Neural cell (in vitro differentiated cells): ENCODE results near the gene SMG9. TPM values are rescaled to one million over a fixed set of nuclear protein-coding genes. Genes with fewer than 3 reads are reported as not detected.

Experiments
- H2AFZ ChIP-seq: fragments of 200-600, 300-800 bp; sonication (generic), shearing (Covaris generic); 2 replicates; pipeline ENCODE4 v1.6.0; 2014; ENCODE audit warnings: low read depth, mild to moderate bottlenecking, antibody characterized with exemption, low read length, moderate library complexity
- H3F3A ChIP-seq: fragments of 200-600 bp; shearing (Covaris generic); 2 replicates; pipeline ENCODE4 v1.6.1; 2016; ENCODE audit warnings: mild to moderate bottlenecking, moderate library complexity, mixed read lengths, antibody characterized with exemption, low read length; ENCODE audit not compliant: insufficient read depth, poor library complexity, severe bottlenecking
- H3K27ac ChIP-seq: fragments of 200-600, 300-800 bp; sonication (generic), shearing (Covaris generic); 2 replicates; pipeline ENCODE4 v1.5.1; 2014; ENCODE audit warnings: mild to moderate bottlenecking, low read length, moderate library complexity
- H3K27me3 ChIP-seq: fragments of 300-800, 200-600 bp; sonication (generic), shearing (Covaris generic); 2 replicates; pipeline ENCODE4 v1.6.0; 2014; ENCODE audit warnings: mild to moderate bottlenecking, low read depth, low read length, moderate library complexity; ENCODE audit not compliant: insufficient read depth
- H3K36me3 ChIP-seq: fragments of 300-800, 200-600 bp; sonication (generic), shearing (Covaris generic); 2 replicates; pipeline ENCODE4 v1.5.1; 2014; ENCODE audit warnings: mild to moderate bottlenecking, antibody characterized with exemption, low read length, moderate library complexity; ENCODE audit not compliant: insufficient read depth
- H3K4me2 ChIP-seq: fragments of 300-800, 200-600 bp; sonication (generic), shearing (Covaris generic); 2 replicates; pipeline ENCODE4 v1.6.0; 2014; ENCODE audit warnings: mild to moderate bottlenecking, low read length
- H3K4me3 ChIP-seq: fragments of 300-800, 200-600 bp; sonication (generic), shearing (Covaris generic); 2 replicates; pipeline ENCODE4 v1.5.1; 2014; ENCODE audit warnings: mild to moderate bottlenecking, low read length, moderate library complexity
- H3K79me2 ChIP-seq: fragments of 200-600 bp; shearing (Covaris generic); replicated peaks from 2 replicates; pipeline ENCODE4 v1.6.0; 2014; ENCODE audit warnings: mild to moderate bottlenecking, low read length, moderate library complexity; ENCODE audit not compliant: insufficient read depth
- H3K9ac ChIP-seq: fragments of 300-800, 200-600 bp; sonication (generic), shearing (Covaris generic); 2 replicates; pipeline ENCODE4 v1.6.1; 2016; ENCODE audit warnings: mild to moderate bottlenecking, low read length, mixed read lengths
- H3K9me2 ChIP-seq: fragments of 200-600 bp; shearing (Covaris generic); 2 replicates; pipeline ENCODE4 v1.6.1; 2016; ENCODE audit warnings: mild to moderate bottlenecking, low read length, mixed read lengths; ENCODE audit not compliant: insufficient read depth
- H3K9me3 ChIP-seq: fragments of 200-600, 300-800 bp; sonication (generic), shearing (Covaris generic); 2 replicates; pipeline ENCODE4 v1.6.1; 2016; ENCODE audit warnings: mild to moderate bottlenecking, mixed run types, low read length, moderate library complexity, mixed read lengths
- H4K20me1 ChIP-seq: fragments of 200-600 bp; shearing (Covaris generic); 2 replicates; pipeline ENCODE4 v1.6.1; 2016; ENCODE audit warnings: mild to moderate bottlenecking, mixed run types; ENCODE audit not compliant: insufficient read depth
- EP300 ChIP-seq: fragments of 450-650 bp; conservative IDR thresholded peaks from 2 replicates; pipeline ENCODE4 v1.6.1; 2014; ENCODE audit warnings: antibody characterized with exemption, mild to moderate bottlenecking, moderate library complexity; ENCODE audit not compliant: poor library complexity, severe bottlenecking
- EZH2 ChIP-seq: fragments of 200-600, 300-800 bp; shearing (Covaris generic), sonication (generic); IDR thresholded peaks from 2 replicates; pipeline ENCODE4 v1.6.1; 2014; ENCODE audit warnings: antibody characterized with exemption, low read length, borderline replicate concordance, mild to moderate bottlenecking; ENCODE audit not compliant: insufficient read depth, poor library complexity, severe bottlenecking
- MXI1 ChIP-seq: fragments of 450-650 bp; conservative IDR thresholded peaks from 2 replicates; pipeline ENCODE4 v1.6.1; 2014; ENCODE audit warnings: antibody characterized with exemption, mild to moderate bottlenecking; ENCODE audit not compliant: poor library complexity, severe bottlenecking
- POLR2AphosphoS5 ChIP-seq: IDR thresholded peaks from 2 replicates; pipeline ENCODE4 v1.6.1; 2012
- RAD21 ChIP-seq: fragments of 450-650 bp; conservative IDR thresholded peaks from 2 replicates; pipeline ENCODE4 v1.6.1; 2014; ENCODE audit warnings: antibody characterized with exemption, mild to moderate bottlenecking, moderate library complexity
- SMC3 ChIP-seq: fragments of 450-650 bp; conservative IDR thresholded peaks from 2 replicates; pipeline ENCODE4 v1.6.1; 2014; ENCODE audit warnings: antibody characterized with exemption, mild to moderate bottlenecking, moderate library complexity; ENCODE audit not compliant: poor library complexity
- TAF1 ChIP-seq: IDR thresholded peaks from 2 replicates; pipeline ENCODE4 v1.6.1; 2012; ENCODE audit warnings: low read depth
- polyA plus RNA-seq: library from polyadenylated mRNA; depleted of rRNA; stranded (reverse); fragments of >200 nt; gene quantifications from 2 replicates; pipeline ENCODE4 v1.2.3, GENCODE V29; 2014
- TF ChIP-seq, protein P1 (sequence below): fragments of 450-650 bp; IDR thresholded peaks from 2 replicates; pipeline ENCODE4 v1.5.1; 2014; ENCODE audit warnings: antibody characterized with exemption, mild to moderate bottlenecking, moderate library complexity; ENCODE audit not compliant: poor library complexity, severe bottlenecking
- TF ChIP-seq, protein P2 (sequence below): IDR thresholded peaks from 2 replicates; pipeline ENCODE4 v1.6.1; 2012; ENCODE audit warnings: borderline replicate concordance

SMG9 gene
- polyA plus RNA-seq, 1 donor from 2014 or later = 33.0 TPM

DNA sequence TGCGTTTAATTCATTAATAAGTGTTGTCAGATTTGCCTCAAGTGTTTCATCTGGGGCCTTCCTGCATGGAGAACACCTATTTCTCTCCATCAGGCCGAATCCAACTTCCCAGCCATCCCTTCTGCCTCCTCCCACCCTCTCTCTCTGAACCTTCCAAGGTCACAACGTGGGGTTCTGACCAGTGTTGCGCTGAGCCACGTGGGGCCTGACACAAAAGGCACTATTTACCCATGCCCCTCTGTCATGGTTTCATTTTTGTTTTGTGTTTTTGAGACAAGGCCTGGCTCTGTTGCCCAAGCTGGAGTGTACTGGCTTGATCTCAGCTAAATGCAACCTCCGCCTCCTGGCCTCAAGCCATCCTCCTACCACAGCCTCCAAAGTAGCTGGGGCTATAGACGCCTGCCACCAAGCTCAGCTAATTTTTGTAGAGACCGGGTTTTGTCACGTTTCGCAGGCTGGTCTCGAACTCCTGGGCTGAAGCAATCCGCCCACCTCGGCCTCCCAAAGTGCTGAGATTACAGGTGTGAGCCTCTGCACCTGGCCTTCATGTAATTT lies 47.5 kb downstream of the SMG9 start:
- H3K9ac ChIP-seq = no peak overlapping the region
- H3K27ac ChIP-seq = no peak overlapping the region
- no peaks in the 10 kb centered on the region for H4K20me1 ChIP-seq
- no peak overlapping the region for H2AFZ ChIP-seq
- no peaks in the 10 kb centered on the region for H3K9me2 ChIP-seq
- no peaks in the 10 kb centered on the region for H3K27me3 ChIP-seq
- no peaks in the 10 kb centered on the region for H3K36me3 ChIP-seq
- TF ChIP-seq EZH2 (no peak), TAF1 (no peak), RAD21 (no peak), SMC3 (no peak), POLR2AphosphoS5 (no peak), EP300 (no peak), MXI1 (no peak)
- TF ChIP-seq, protein P1, sequence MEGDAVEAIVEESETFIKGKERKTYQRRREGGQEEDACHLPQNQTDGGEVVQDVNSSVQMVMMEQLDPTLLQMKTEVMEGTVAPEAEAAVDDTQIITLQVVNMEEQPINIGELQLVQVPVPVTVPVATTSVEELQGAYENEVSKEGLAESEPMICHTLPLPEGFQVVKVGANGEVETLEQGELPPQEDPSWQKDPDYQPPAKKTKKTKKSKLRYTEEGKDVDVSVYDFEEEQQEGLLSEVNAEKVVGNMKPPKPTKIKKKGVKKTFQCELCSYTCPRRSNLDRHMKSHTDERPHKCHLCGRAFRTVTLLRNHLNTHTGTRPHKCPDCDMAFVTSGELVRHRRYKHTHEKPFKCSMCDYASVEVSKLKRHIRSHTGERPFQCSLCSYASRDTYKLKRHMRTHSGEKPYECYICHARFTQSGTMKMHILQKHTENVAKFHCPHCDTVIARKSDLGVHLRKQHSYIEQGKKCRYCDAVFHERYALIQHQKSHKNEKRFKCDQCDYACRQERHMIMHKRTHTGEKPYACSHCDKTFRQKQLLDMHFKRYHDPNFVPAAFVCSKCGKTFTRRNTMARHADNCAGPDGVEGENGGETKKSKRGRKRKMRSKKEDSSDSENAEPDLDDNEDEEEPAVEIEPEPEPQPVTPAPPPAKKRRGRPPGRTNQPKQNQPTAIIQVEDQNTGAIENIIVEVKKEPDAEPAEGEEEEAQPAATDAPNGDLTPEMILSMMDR = no peak
- TF ChIP-seq, protein P2, sequence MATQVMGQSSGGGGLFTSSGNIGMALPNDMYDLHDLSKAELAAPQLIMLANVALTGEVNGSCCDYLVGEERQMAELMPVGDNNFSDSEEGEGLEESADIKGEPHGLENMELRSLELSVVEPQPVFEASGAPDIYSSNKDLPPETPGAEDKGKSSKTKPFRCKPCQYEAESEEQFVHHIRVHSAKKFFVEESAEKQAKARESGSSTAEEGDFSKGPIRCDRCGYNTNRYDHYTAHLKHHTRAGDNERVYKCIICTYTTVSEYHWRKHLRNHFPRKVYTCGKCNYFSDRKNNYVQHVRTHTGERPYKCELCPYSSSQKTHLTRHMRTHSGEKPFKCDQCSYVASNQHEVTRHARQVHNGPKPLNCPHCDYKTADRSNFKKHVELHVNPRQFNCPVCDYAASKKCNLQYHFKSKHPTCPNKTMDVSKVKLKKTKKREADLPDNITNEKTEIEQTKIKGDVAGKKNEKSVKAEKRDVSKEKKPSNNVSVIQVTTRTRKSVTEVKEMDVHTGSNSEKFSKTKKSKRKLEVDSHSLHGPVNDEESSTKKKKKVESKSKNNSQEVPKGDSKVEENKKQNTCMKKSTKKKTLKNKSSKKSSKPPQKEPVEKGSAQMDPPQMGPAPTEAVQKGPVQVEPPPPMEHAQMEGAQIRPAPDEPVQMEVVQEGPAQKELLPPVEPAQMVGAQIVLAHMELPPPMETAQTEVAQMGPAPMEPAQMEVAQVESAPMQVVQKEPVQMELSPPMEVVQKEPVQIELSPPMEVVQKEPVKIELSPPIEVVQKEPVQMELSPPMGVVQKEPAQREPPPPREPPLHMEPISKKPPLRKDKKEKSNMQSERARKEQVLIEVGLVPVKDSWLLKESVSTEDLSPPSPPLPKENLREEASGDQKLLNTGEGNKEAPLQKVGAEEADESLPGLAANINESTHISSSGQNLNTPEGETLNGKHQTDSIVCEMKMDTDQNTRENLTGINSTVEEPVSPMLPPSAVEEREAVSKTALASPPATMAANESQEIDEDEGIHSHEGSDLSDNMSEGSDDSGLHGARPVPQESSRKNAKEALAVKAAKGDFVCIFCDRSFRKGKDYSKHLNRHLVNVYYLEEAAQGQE = no peak
- H3K79me2 ChIP-seq = no peaks in the 10 kb centered on the region
- H3K4me3 ChIP-seq = no peak overlapping the region
- no peaks in the 10 kb centered on the region for H3K9me3 ChIP-seq
- no peaks in the 10 kb centered on the region for H3F3A ChIP-seq
- H3K4me2 ChIP-seq = no peak overlapping the region

DNA sequence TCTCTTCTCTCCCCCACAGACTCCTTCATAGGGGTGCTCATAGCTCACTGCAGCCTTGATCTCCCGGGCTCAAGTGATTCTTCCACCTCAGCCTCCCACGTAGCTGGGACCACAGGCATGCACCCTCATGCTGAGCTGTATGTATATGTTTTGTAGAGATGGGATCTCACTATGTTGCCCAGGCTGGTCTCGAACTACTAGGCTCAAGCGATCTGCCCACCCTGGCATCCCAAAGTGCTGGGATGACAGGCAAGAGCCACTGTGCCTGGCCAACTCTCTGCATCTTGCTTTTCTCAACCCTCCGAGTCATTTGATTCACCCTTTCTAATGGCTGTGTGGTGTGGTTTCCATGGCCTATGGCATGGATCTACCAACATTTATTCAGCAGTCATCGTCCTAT lies 49.0 kb downstream of the SMG9 start:
- H2AFZ ChIP-seq = no peak overlapping the region
- H3K36me3 ChIP-seq = no peaks in the 10 kb centered on the region
- no peaks in the 10 kb centered on the region for H3K27me3 ChIP-seq
- H3K27ac ChIP-seq = no peak overlapping the region
- no peaks in the 10 kb centered on the region for H3K9me2 ChIP-seq
- H3K79me2 ChIP-seq = no peaks in the 10 kb centered on the region
- H3K4me3 ChIP-seq = no peak overlapping the region
- H3K9ac ChIP-seq = no peak overlapping the region
- TF ChIP-seq RAD21 (no peak), MXI1 (no peak), EP300 (no peak), SMC3 (no peak), EZH2 (no peak), POLR2AphosphoS5 (no peak), TAF1 (no peak)
- TF ChIP-seq, protein P1 = no peak
- TF ChIP-seq, protein P2 = no peak
- H4K20me1 ChIP-seq = no peaks in the 10 kb centered on the region
- H3K4me2 ChIP-seq = no peak overlapping the region
- H3K9me3 ChIP-seq = no peaks in the 10 kb centered on the region
- no peaks in the 10 kb centered on the region for H3F3A ChIP-seq
